Measurements from ENCODE around the gene SRF. TPM values are rescaled to one million over a fixed set of nuclear protein-coding genes. Genes with fewer than 3 reads are reported as not detected.

Gene SRF
- total RNA-seq, 2 experiments from 2014 or later = 22.8 to 23.7 TPM

DNA sequence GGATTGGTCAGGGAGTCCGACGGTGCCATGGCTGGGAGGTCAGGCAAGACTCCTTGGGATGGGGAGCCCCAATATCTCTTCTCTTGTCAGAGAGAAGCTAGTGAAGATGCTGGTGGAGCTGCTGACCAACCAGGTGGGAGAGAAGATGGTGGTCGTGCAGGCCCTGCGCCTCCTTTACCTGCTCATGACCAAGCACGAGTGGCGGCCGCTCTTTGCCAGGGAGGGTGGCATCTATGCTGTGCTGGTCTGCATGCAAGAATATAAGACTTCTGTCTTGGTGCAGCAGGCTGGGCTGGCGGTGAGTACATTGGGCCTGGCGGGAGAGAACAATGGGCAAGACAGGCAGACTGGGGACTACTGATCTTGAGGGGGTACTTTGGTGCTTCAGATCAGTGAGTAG is 21.8 kb downstream of the SRF start:
- peaks cover 63% of the 10 kb centered on the region for H3K36me3 ChIP-seq (ENCODE audit: insufficient read depth, low read length)
- POLR2A ChIA-PET = no interaction called here
- H3K27ac Mint-ChIP-seq = no peak overlapping the region
- peaks cover 79% of the 10 kb centered on the region for H3K36me3 Mint-ChIP-seq (ENCODE audit: low read depth)
- H3K27me3 Mint-ChIP-seq = no peaks in the 10 kb centered on the region
- H3K4me1 ChIP-seq (ENCODE audit: insufficient read depth, low read length) = no peaks in the 10 kb centered on the region
- intact Hi-C loops (cut with DNase I, micrococcal nuclease) = no loop called here
- no peaks in the 10 kb centered on the region for H3K27me3 ChIP-seq (ENCODE audit: control insufficient read depth in 1 of 2, insufficient read depth in 2 of 2, low read length in 2 of 2)
- H3K4me3 ChIP-seq (ENCODE audit: low read length) = no peak overlapping the region
- CTCF ChIA-PET = no interaction called here
- TF ChIP-seq, protein P1, sequence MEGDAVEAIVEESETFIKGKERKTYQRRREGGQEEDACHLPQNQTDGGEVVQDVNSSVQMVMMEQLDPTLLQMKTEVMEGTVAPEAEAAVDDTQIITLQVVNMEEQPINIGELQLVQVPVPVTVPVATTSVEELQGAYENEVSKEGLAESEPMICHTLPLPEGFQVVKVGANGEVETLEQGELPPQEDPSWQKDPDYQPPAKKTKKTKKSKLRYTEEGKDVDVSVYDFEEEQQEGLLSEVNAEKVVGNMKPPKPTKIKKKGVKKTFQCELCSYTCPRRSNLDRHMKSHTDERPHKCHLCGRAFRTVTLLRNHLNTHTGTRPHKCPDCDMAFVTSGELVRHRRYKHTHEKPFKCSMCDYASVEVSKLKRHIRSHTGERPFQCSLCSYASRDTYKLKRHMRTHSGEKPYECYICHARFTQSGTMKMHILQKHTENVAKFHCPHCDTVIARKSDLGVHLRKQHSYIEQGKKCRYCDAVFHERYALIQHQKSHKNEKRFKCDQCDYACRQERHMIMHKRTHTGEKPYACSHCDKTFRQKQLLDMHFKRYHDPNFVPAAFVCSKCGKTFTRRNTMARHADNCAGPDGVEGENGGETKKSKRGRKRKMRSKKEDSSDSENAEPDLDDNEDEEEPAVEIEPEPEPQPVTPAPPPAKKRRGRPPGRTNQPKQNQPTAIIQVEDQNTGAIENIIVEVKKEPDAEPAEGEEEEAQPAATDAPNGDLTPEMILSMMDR (IDR thresholded peaks at IDR 0.05) = no peak
- DNase-seq (peak in 1 of 14 experiments; percentile 21), ATAC-seq (ENCODE audit: poor library complexity) (no peak)
- no peaks in the 10 kb centered on the region for H3K9me3 Mint-ChIP-seq
- H3K27ac ChIP-seq (ENCODE audit: low read depth in 1 of 2, low read length in 2 of 2) = no peak overlapping the region
- H3K4me3 Mint-ChIP-seq = no peak overlapping the region
- H3K4me1 Mint-ChIP-seq (ENCODE audit: low read depth) = peaks cover 18% of the 10 kb centered on the region
- no peaks in the 10 kb centered on the region for H3K9me3 ChIP-seq (ENCODE audit: control insufficient read depth in 1 of 2, insufficient read depth in 1 of 2, low read length in 2 of 2)

DNA sequence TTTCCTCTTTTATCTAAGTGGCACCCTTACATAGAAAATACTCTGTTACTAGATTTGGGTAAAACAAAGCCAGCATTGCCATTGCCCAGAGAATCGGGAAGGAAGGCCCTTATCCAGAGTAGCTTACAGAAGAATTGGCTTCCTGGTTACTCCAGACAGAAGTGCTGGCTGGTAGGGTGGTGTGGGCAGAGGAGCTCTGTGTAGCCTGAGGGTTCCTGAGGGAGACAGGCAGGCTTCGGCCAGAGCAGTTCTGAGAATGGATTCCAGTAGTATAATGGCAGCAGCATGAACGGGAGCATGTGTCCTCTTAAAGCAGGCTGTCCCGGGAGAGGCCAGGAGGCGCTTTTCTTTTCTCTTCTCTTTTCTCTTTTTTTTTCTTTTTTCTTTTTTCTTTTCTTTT is 22.9 kb downstream of the SRF start:
- H3K36me3 Mint-ChIP-seq (ENCODE audit: low read depth) = peaks cover 69% of the 10 kb centered on the region

DNA sequence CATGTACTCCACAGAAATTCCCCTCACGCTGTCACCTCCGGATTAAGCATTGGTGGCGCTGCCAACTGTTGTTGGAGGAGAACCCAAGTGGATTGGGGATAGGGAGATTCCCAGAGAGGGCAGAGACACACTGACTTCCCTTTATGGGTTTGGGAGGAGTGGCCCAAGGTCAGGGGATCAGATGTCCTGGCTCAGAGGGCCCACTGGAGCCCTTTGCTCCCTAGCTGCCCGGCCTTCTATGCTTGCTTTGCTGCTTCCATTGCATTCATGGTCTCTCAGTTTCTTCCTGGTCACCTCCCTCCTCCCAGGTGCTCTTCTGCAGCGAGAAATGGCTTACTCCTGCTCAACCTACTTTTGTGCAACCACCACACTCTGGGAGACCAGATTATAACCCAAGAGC is 25.3 kb downstream of the SRF start:
- H3K27me3 Mint-ChIP-seq = no peaks in the 10 kb centered on the region
- H3K4me1 Mint-ChIP-seq (ENCODE audit: low read depth) = no peaks in the 10 kb centered on the region
- Histone ChIP-seq H3K36me3 (ENCODE audit: insufficient read depth, low read length) (peaks cover 69% of the 10 kb centered on the region), H3K9me3 (ENCODE audit: control insufficient read depth in 1 of 2, insufficient read depth in 1 of 2, low read length in 2 of 2) (no peaks in the 10 kb centered on the region), H3K4me1 (ENCODE audit: insufficient read depth, low read length) (no peaks in the 10 kb centered on the region), H3K4me3 (ENCODE audit: low read length) (no peak overlapping the region), H3K27me3 (ENCODE audit: control insufficient read depth in 1 of 2, insufficient read depth in 2 of 2, low read length in 2 of 2) (no peaks in the 10 kb centered on the region), H3K27ac (ENCODE audit: low read depth in 1 of 2, low read length in 2 of 2) (no peak overlapping the region)
- peak in 1 of 14 experiments; percentile 15 for DNase-seq
- H3K36me3 Mint-ChIP-seq (ENCODE audit: low read depth) = peaks cover 75% of the 10 kb centered on the region
- no peak overlapping the region for H3K4me3 Mint-ChIP-seq
- intact Hi-C loops (cut with DNase I, micrococcal nuclease) = no loop called here
- H3K27ac Mint-ChIP-seq = no peak overlapping the region
- no peak for ATAC-seq (ENCODE audit: poor library complexity)
- no peaks in the 10 kb centered on the region for H3K9me3 Mint-ChIP-seq
- ChIA-PET POLR2A (no interaction called here), CTCF (no interaction called here)
- TF ChIP-seq, protein P1 (IDR thresholded peaks at IDR 0.05) = no peak

More for the DNA sequence above, 22.9 kb downstream of the SRF start:
- POLR2A ChIA-PET = no interaction called here
- Histone ChIP-seq H3K36me3 (ENCODE audit: insufficient read depth, low read length) (peaks cover 61% of the 10 kb centered on the region), H3K4me1 (ENCODE audit: insufficient read depth, low read length) (no peaks in the 10 kb centered on the region), H3K4me3 (ENCODE audit: low read length) (no peak overlapping the region), H3K27me3 (ENCODE audit: control insufficient read depth in 1 of 2, insufficient read depth in 2 of 2, low read length in 2 of 2) (no peaks in the 10 kb centered on the region), H3K27ac (ENCODE audit: low read depth in 1 of 2, low read length in 2 of 2) (no peak overlapping the region), H3K9me3 (ENCODE audit: control insufficient read depth in 1 of 2, insufficient read depth in 1 of 2, low read length in 2 of 2) (no peaks in the 10 kb centered on the region)
- no peak for DNase-seq
- Mint-ChIP-seq H3K9me3 (no peaks in the 10 kb centered on the region), H3K27ac (no peak overlapping the region), H3K4me1 (ENCODE audit: low read depth) (peaks cover 12% of the 10 kb centered on the region), H3K27me3 (no peaks in the 10 kb centered on the region), H3K4me3 (no peak overlapping the region)
- CTCF ChIA-PET = no interaction called here
- TF ChIP-seq, protein P1 (IDR thresholded peaks at IDR 0.05) = no peak
- intact Hi-C loops (cut with DNase I, micrococcal nuclease) = no loop called here
- no peak for ATAC-seq (ENCODE audit: poor library complexity)
